ENCODE data around the gene SYAP1. TPM values are rescaled to one million over a fixed set of nuclear protein-coding genes. Genes with fewer than 3 reads are reported as not detected.

SYAP1 gene
- total and polyA plus RNA-seq, 2 of the 8 experiments (the other 6 are each of a cell fraction or from before 2014, with no cell fraction given) = 2.9 to 20.3 TPM

DNA sequence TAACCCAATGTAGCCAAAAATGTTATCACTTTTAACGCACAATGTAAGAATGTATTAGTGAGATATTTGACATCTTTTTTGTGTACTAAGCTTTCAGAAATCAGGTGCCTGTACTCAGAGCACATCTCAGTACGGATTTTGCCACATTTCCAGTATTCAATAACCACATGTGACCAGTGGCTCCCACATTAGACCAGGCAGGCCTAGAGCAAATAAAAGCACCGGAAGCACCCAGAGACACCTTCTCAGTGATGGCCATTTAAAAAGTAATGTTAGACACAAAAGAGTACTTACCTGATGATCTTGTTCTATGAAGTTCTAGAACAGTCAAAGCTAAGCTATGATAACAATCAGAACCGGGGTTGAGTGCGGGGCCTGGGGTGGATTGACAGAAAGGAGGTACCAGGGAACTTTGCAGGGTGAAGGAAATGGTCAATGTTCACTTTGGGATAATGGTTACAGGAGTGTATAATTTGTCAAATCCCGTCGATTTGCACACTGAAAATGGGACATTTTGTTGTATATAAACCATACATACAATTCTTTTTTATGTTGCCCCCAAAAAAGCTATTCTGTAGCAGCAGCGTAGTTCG lies 8.1 kb upstream of the SYAP1 start:
- CTCF ChIA-PET (ENCODE audit: partially characterized antibody) = no interaction called here
- no peak for TF ChIP-seq EZH2 (IDR thresholded peaks at IDR 0.05; ENCODE audit: low read depth, low read length, severe bottlenecking)
- no peak for TF ChIP-seq ASH2L (IDR thresholded peaks at IDR 0.05; ENCODE audit: low read length)
- no peak for TF ChIP-seq EGR1 (IDR thresholded peaks at IDR 0.05; ENCODE audit: borderline replicate concordance, low read depth, low read length)

More for the DNA sequence above, 8.1 kb upstream of the SYAP1 start:
- POLR2A ChIA-PET (ENCODE audit: partially characterized antibody) = interaction anchor here (1.2 to 2.3 kb wide), 3 partner anchors 8 to 74 kb away, joined by 4 to 6 read pairs (median 4); partner anchors contain the start of gene SYAP1
- Histone ChIP-seq H3K4ac (replicated peaks; ENCODE audit: insufficient read length, low read depth, low read length) (no peak overlapping the region), H3K4me2 (ENCODE audit: insufficient read depth in 1 of 2, low read depth in 2 of 2, low read length in 2 of 2) (peak overlapping the region; percentile 52 to 83), H3K79me2 (ENCODE audit: control insufficient read depth in 1 of 2, insufficient read depth in 2 of 2, low read length in 2 of 2) (peaks cover 0 to 14% of the 10 kb centered on the region in 2 experiments; a peak in 1 of 4 replicates), H4K8ac (ENCODE audit: extremely low read depth, insufficient read depth, low read length) (no peak overlapping the region), H3K36me3 (ENCODE audit: control insufficient read depth in 2 of 4, insufficient read depth in 4 of 4, low read length in 3 of 4) (peaks cover 0 to 10% (median 4%) of the 10 kb centered on the region in 4 experiments; a peak in 3 of 8 replicates), H4K5ac (ENCODE audit: insufficient read length, low read depth, low read length) (no peak overlapping the region), H3K4me1 (replicated peaks in 1 of 4; ENCODE audit: control insufficient read depth in 3 of 4, insufficient read depth in 4 of 4, low read length in 3 of 4) (peaks cover 0 to 2% (median 0%) of the 10 kb centered on the region in 4 experiments; a peak in 2 of 7 replicates), H3K27me3 (replicated peaks in 1 of 4; ENCODE audit: control insufficient read depth in 3 of 4, extremely low read depth in 1 of 4, insufficient read depth in 3 of 4, low read length in 3 of 4) (no peaks in the 10 kb centered on the region), H3K14ac (ENCODE audit: insufficient read length) (no peak overlapping the region), H2BK20ac (ENCODE audit: low read length) (no peak overlapping the region), H2BK120ac (replicated peaks; ENCODE audit: low read depth, low read length) (peak overlapping the region; percentile 33), H3K23ac (ENCODE audit: insufficient read length) (no peak overlapping the region), H3K27ac (ENCODE audit: low read depth, low read length) (0 out of 2 replicates have a peak overlapping the region, but pooled peaks have one; percentile 82), H3K9me3 (ENCODE audit: insufficient read depth in 2 of 2, low read depth in 1 of 2, low read length in 1 of 2) (no peaks in the 10 kb centered on the region), H3K18ac (ENCODE audit: extremely low read depth, low read length) (peak overlapping the region; percentile 19; the same call in 1 of the 2 replicates), H3K23me2 (ENCODE audit: low read depth, low read length) (peaks cover 3% of the 10 kb centered on the region; the same call in 1 of the 2 replicates), H2BK5ac (ENCODE audit: low read depth, low read length) (no peak overlapping the region), H2BK15ac (ENCODE audit: low read length) (no peak overlapping the region), H3K4me3 (ENCODE audit: extremely low read depth in 1 of 4, insufficient read depth in 2 of 4, low read depth in 3 of 4, low read length in 4 of 4) (peak overlapping the region; percentile 67 to 84 (median 72)), H4K91ac (replicated peaks; ENCODE audit: insufficient read length, low read length) (no peak overlapping the region), H2AK5ac (ENCODE audit: low read depth, low read length) (no peak overlapping the region), H3K56ac (replicated peaks; ENCODE audit: insufficient read length, low read depth, low read length) (no peak overlapping the region), H4K20me1 (replicated peaks in 1 of 2; ENCODE audit: control insufficient read depth in 1 of 2, insufficient read depth in 2 of 2, low read length in 2 of 2) (no peaks in the 10 kb centered on the region), H3K79me1 (ENCODE audit: low read depth, low read length) (no peaks in the 10 kb centered on the region), H2BK12ac (ENCODE audit: low read depth, low read length) (no peak overlapping the region), H2AFZ (ENCODE audit: low read length) (no peak overlapping the region), H3K9ac (replicated peaks in 1 of 4; ENCODE audit: extremely low read depth in 1 of 4, low read depth in 3 of 4, low read length in 3 of 4) (peak overlapping the region; percentile 40 to 87 (median 75); a peak in 6 of 7 replicates)
- no peak for FAIRE-seq
- DNase-seq (ENCODE audit: low read depth in 1 of 2, low spot score in 2 of 2) = no peak
- 37% methylated on average over 9 of the region's 9 CpGs; no CpG with 5 or more reads in 1 of the 2 experiments for WGBS, 2 experiments (ENCODE audit: extremely low coverage in 1 of 2, insufficient coverage in 1 of 2, insufficient read length in 1 of 2, insufficient replicate concordance in 2 of 2, low coverage in 1 of 2, low lambda C conversion rate in 2 of 2, missing lambda C conversion rate in 1 of 2)
